ENCODE data around the gene RAB27A. TPM values are rescaled to one million over a fixed set of nuclear protein-coding genes. Genes with fewer than 3 reads are reported as not detected.
"Not testable (repeated sequence)": the region's sequence is repeated elsewhere in the genome, so short reads cannot be mapped to it uniquely, and the experiment has no call there.

RAB27A gene
- total and polyA plus RNA-seq, 5 donors from 2014 or later = 34.0 to 69.2 (median 43.8) TPM

GRCh38 chr15:55288006-55288717 is 1.5 kb downstream of the RAB27A start:
- no peak for DNase-seq
- H3K4me3 Mint-ChIP-seq = peak overlapping the region; percentile 90 to 98 (median 94)
- Histone ChIP-seq H3K4me1 (ENCODE audit: control insufficient read depth, insufficient read depth, low read length, poor library complexity, severe bottlenecking) (peaks cover 39% of the 10 kb centered on the region), H3K9me3 (ENCODE audit: control insufficient read depth in 2 of 2, low read length in 2 of 2) (no peaks in the 10 kb centered on the region), H3K27me3 (ENCODE audit: control insufficient read depth, insufficient read depth, low read length) (no peaks in the 10 kb centered on the region), H3K4me3 (ENCODE audit: low read depth, low read length) (peak overlapping the region; percentile 90), H3K27ac (ENCODE audit: insufficient read depth, low read length, poor library complexity, severe bottlenecking) (peak overlapping the region; percentile 95), H3K36me3 (ENCODE audit: control insufficient read depth, insufficient read depth, low read length) (peaks cover 4% of the 10 kb centered on the region)
- peak overlapping the region; percentile 93 to 97 (median 97) for H3K27ac Mint-ChIP-seq
- peaks cover 6% of the 10 kb centered on the region for H3K36me3 Mint-ChIP-seq
- peaks cover 18 to 60% (median 51%) of the 10 kb centered on the region in 4 donors for H3K4me1 Mint-ChIP-seq
- ATAC-seq (ENCODE audit: low read depth in 2 of 2) = no peak
- no peaks in the 10 kb centered on the region for H3K9me3 Mint-ChIP-seq
- no peaks in the 10 kb centered on the region for H3K27me3 Mint-ChIP-seq

- H3K4me3 ChIP-seq (ENCODE audit: low read depth, low read length); ATAC-seq (ENCODE audit: low read depth in 2 of 2); H3K36me3 ChIP-seq (ENCODE audit: control insufficient read depth, insufficient read depth, low read length); H3K9me3 Mint-ChIP-seq; H3K27me3 ChIP-seq (ENCODE audit: control insufficient read depth, insufficient read depth, low read length); H3K9me3 ChIP-seq (ENCODE audit: control insufficient read depth in 2 of 2, low read length in 2 of 2); H3K36me3 Mint-ChIP-seq; DNase-seq; H3K27me3 Mint-ChIP-seq; H3K27ac ChIP-seq (ENCODE audit: insufficient read depth, low read length, poor library complexity, severe bottlenecking): not testable (repeated sequence)
- Mint-ChIP-seq H3K4me3 (peak overlapping the region; percentile 20 to 94 (median 81)), H3K4me1 (peaks cover 23 to 76% (median 66%) of the 10 kb centered on the region in 4 donors), H3K27ac (peak overlapping the region; percentile 80 to 93 (median 91))
- H3K4me1 ChIP-seq (ENCODE audit: control insufficient read depth, insufficient read depth, low read length, poor library complexity, severe bottlenecking) = peaks cover 55% of the 10 kb centered on the region
Measured at GRCh38 chr15:55286442-55287189, 3.0 kb downstream of the RAB27A start.

DNA sequence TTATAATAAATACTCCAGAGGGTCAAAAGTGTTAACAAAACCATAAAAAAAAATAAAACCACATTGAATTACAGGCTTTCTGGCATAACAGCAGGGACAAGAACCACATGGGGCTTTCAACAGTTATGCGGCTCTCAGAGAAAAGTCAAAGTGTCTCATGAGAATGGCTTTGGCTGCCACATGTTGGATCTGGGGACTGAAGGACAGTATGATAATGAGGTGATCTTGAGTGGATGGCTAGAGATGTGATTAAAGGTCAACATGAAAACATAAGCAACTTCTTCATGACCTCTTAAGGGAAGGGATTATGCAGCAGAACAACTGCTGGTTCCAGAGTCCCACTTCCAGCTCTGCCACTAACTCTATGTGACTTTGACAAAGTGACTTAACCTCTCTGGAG is 5.2 kb downstream of the RAB27A start:
- Histone ChIP-seq H3K4me1 (ENCODE audit: control insufficient read depth, insufficient read depth, low read length, poor library complexity, severe bottlenecking) (peaks cover 67% of the 10 kb centered on the region), H3K4me3 (ENCODE audit: low read depth, low read length) (peak overlapping the region; percentile 2), H3K27ac (ENCODE audit: insufficient read depth, low read length, poor library complexity, severe bottlenecking) (no peak overlapping the region), H3K9me3 (ENCODE audit: control insufficient read depth in 2 of 2, low read length in 2 of 2) (no peaks in the 10 kb centered on the region), H3K27me3 (ENCODE audit: control insufficient read depth, insufficient read depth, low read length) (no peaks in the 10 kb centered on the region), H3K36me3 (ENCODE audit: control insufficient read depth, insufficient read depth, low read length) (peaks cover 4% of the 10 kb centered on the region)
- Mint-ChIP-seq H3K4me1 (peaks cover 31 to 95% (median 78%) of the 10 kb centered on the region in 4 donors), H3K9me3 (no peaks in the 10 kb centered on the region), H3K27ac (peak overlapping the region; percentile 4 to 90 (median 64)), H3K4me3 (peak overlapping the region in 3 of 4 donors; percentile 17 to 91 (median 60)), H3K36me3 (peaks cover 8% of the 10 kb centered on the region), H3K27me3 (no peaks in the 10 kb centered on the region)
- DNase-seq (no peak), ATAC-seq (ENCODE audit: low read depth in 2 of 2) (no peak)

- Histone ChIP-seq H3K4me3 (ENCODE audit: low read depth, low read length) (peak overlapping the region; percentile 21), H3K27me3 (ENCODE audit: control insufficient read depth, insufficient read depth, low read length) (no peaks in the 10 kb centered on the region), H3K27ac (ENCODE audit: insufficient read depth, low read length, poor library complexity, severe bottlenecking) (peak overlapping the region; percentile 63), H3K4me1 (ENCODE audit: control insufficient read depth, insufficient read depth, low read length, poor library complexity, severe bottlenecking) (peaks cover 67% of the 10 kb centered on the region), H3K9me3 (ENCODE audit: control insufficient read depth in 2 of 2, low read length in 2 of 2) (no peaks in the 10 kb centered on the region), H3K36me3 (ENCODE audit: control insufficient read depth, insufficient read depth, low read length) (peaks cover 4% of the 10 kb centered on the region)
- peak overlapping the region; percentile 83 to 95 (median 90) for H3K27ac Mint-ChIP-seq
- DNase-seq (no peak), ATAC-seq (ENCODE audit: low read depth in 2 of 2) (no peak)
- H3K4me1 Mint-ChIP-seq = peaks cover 39 to 97% (median 81%) of the 10 kb centered on the region in 4 donors
- no peaks in the 10 kb centered on the region for H3K27me3 Mint-ChIP-seq
- no peaks in the 10 kb centered on the region for H3K9me3 Mint-ChIP-seq
- peak overlapping the region; percentile 27 to 57 (median 48) for H3K4me3 Mint-ChIP-seq
- peaks cover 8% of the 10 kb centered on the region for H3K36me3 Mint-ChIP-seq
Measured at GRCh38 chr15:55283379-55284147, 6.0 kb downstream of the RAB27A start.

DNA sequence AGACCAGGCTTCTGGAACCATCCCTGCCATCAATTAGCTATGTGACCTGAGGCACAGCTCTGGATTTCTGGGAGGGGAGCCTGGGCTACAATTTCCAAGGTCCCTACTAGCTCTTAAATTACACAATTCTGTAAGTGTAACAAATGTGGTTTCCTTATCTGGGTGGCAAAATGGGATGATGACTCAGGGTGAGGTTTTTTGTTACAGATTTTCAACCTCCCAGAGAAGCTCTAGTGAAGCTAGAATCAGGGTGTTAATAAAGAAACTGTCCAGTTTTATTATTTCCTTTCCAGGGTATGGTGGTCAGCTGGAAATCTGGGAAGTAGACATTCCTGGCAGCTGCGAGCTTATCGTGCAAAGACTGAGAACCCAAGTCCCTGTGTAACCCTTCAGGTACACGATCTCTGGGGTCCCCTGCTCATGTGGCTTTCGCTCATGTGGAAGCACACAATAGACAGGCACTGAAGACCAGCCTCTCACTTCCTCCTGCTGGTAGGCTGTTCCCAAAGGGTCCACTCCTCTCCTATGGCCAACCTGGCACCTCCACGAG is 7.3 kb downstream of the RAB27A start:
- no peaks in the 10 kb centered on the region for H3K27me3 ChIP-seq (ENCODE audit: control insufficient read depth, insufficient read depth, low read length)
- peaks cover 4% of the 10 kb centered on the region for H3K36me3 ChIP-seq (ENCODE audit: control insufficient read depth, insufficient read depth, low read length)
- H3K9me3 ChIP-seq (ENCODE audit: control insufficient read depth in 2 of 2, low read length in 2 of 2) = no peaks in the 10 kb centered on the region
- peaks cover 8% of the 10 kb centered on the region for H3K36me3 Mint-ChIP-seq
- no peaks in the 10 kb centered on the region for H3K27me3 Mint-ChIP-seq
- peaks cover 74% of the 10 kb centered on the region for H3K4me1 ChIP-seq (ENCODE audit: control insufficient read depth, insufficient read depth, low read length, poor library complexity, severe bottlenecking)
- peaks cover 39 to 96% (median 81%) of the 10 kb centered on the region in 4 donors for H3K4me1 Mint-ChIP-seq
- ATAC-seq (ENCODE audit: low read depth in 2 of 2) = no peak
- peak overlapping the region; percentile 33 for H3K4me3 ChIP-seq (ENCODE audit: low read depth, low read length)
- H3K9me3 Mint-ChIP-seq = no peaks in the 10 kb centered on the region
- peak overlapping the region in 3 of 4 donors; percentile 4 to 54 (median 17) for H3K4me3 Mint-ChIP-seq
- H3K27ac ChIP-seq (ENCODE audit: insufficient read depth, low read length, poor library complexity, severe bottlenecking) = peak overlapping the region; percentile 63
- H3K27ac Mint-ChIP-seq = peak overlapping the region; percentile 82 to 98 (median 90)
- DNase-seq = no peak

GRCh38 chr15:55281517-55282228 is 7.9 kb downstream of the RAB27A start:
- Histone ChIP-seq H3K27ac (ENCODE audit: insufficient read depth, low read length, poor library complexity, severe bottlenecking) (peak overlapping the region; percentile 63), H3K36me3 (ENCODE audit: control insufficient read depth, insufficient read depth, low read length) (peaks cover 4% of the 10 kb centered on the region), H3K27me3 (ENCODE audit: control insufficient read depth, insufficient read depth, low read length) (no peaks in the 10 kb centered on the region), H3K4me3 (ENCODE audit: low read depth, low read length) (peak overlapping the region; percentile 33), H3K9me3 (ENCODE audit: control insufficient read depth in 2 of 2, low read length in 2 of 2) (no peaks in the 10 kb centered on the region), H3K4me1 (ENCODE audit: control insufficient read depth, insufficient read depth, low read length, poor library complexity, severe bottlenecking) (peaks cover 81% of the 10 kb centered on the region)
- Mint-ChIP-seq H3K27me3 (no peaks in the 10 kb centered on the region), H3K4me3 (peak overlapping the region in 2 of 4 donors; percentile 4 to 27), H3K36me3 (peaks cover 8% of the 10 kb centered on the region), H3K9me3 (no peaks in the 10 kb centered on the region), H3K27ac (peak overlapping the region; percentile 82 to 98 (median 90)), H3K4me1 (peaks cover 45 to 97% (median 82%) of the 10 kb centered on the region in 4 donors)
- ATAC-seq (ENCODE audit: low read depth in 2 of 2) = no peak
- no peak for DNase-seq

GRCh38 chr15:55280589-55280988 is 9.0 kb downstream of the RAB27A start:
- not testable (repeated sequence) for H3K36me3 ChIP-seq (ENCODE audit: control insufficient read depth, insufficient read depth, low read length); H3K36me3 Mint-ChIP-seq; ATAC-seq (ENCODE audit: low read depth in 2 of 2); H3K27me3 Mint-ChIP-seq; H3K4me3 ChIP-seq (ENCODE audit: low read depth, low read length); H3K9me3 ChIP-seq (ENCODE audit: control insufficient read depth in 2 of 2, low read length in 2 of 2); H3K9me3 Mint-ChIP-seq; H3K27me3 ChIP-seq (ENCODE audit: control insufficient read depth, insufficient read depth, low read length)
- H3K4me1 Mint-ChIP-seq = peaks cover 50 to 96% (median 81%) of the 10 kb centered on the region in 4 donors
- H3K4me1 ChIP-seq (ENCODE audit: control insufficient read depth, insufficient read depth, low read length, poor library complexity, severe bottlenecking) = peaks cover 88% of the 10 kb centered on the region
- peak overlapping the region; percentile 64 to 95 (median 90) for H3K27ac Mint-ChIP-seq
- H3K27ac ChIP-seq (ENCODE audit: insufficient read depth, low read length, poor library complexity, severe bottlenecking) = peak overlapping the region; percentile 63
- H3K4me3 Mint-ChIP-seq = peak overlapping the region in 1 of 4 donors; percentile 5
- peak in 1 of 3 donors; percentile 14 for DNase-seq

Measured in CD4-positive, CD25-positive, alpha-beta regulatory T cell (primary cell).